ENCODE results near the gene SLC7A5. TPM values are rescaled to one million over a fixed set of nuclear protein-coding genes. Genes with fewer than 3 reads are reported as not detected.

Gene SLC7A5
- total RNA-seq, 1 donor from 2014 or later, result 249 TPM

DNA sequence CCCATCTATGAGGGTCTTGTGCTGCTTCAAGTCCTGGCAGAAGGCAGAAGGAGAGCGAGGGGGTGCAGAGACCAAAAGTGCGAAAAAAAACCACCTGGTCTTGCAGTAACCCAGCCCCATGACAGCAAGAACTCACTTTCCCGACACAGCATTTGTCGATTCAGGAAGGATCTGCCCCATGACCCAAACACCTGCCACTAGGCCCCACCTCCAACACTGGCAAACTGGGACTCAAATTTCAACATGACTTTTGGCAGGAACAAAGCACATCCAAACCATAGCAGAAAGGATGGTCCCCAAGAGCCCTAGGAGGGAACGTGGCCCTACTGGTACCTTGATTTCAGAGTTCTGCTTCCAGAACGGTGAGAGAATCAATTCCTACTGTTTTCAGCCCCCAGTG is 68.8 kb downstream of the SLC7A5 start:
- TF ChIP-seq, protein P1, sequence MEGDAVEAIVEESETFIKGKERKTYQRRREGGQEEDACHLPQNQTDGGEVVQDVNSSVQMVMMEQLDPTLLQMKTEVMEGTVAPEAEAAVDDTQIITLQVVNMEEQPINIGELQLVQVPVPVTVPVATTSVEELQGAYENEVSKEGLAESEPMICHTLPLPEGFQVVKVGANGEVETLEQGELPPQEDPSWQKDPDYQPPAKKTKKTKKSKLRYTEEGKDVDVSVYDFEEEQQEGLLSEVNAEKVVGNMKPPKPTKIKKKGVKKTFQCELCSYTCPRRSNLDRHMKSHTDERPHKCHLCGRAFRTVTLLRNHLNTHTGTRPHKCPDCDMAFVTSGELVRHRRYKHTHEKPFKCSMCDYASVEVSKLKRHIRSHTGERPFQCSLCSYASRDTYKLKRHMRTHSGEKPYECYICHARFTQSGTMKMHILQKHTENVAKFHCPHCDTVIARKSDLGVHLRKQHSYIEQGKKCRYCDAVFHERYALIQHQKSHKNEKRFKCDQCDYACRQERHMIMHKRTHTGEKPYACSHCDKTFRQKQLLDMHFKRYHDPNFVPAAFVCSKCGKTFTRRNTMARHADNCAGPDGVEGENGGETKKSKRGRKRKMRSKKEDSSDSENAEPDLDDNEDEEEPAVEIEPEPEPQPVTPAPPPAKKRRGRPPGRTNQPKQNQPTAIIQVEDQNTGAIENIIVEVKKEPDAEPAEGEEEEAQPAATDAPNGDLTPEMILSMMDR (IDR thresholded peaks at IDR 0.05), result no peak
- no peaks in the 10 kb centered on the region for H3K9me3 Mint-ChIP-seq (ENCODE audit: low read depth)
- no peak overlapping the region for H3K4me3 Mint-ChIP-seq (ENCODE audit: unreplicated experiment)
- DNase-seq (ENCODE audit: low spot score), result no peak
- H3K27ac Mint-ChIP-seq (ENCODE audit: unreplicated experiment), result no peak overlapping the region
- no peaks in the 10 kb centered on the region for H3K36me3 Mint-ChIP-seq (ENCODE audit: low read depth)
- no peaks in the 10 kb centered on the region for H3K27me3 Mint-ChIP-seq (ENCODE audit: low read depth)
- no peaks in the 10 kb centered on the region for H3K4me1 Mint-ChIP-seq (ENCODE audit: low read depth)

DNA sequence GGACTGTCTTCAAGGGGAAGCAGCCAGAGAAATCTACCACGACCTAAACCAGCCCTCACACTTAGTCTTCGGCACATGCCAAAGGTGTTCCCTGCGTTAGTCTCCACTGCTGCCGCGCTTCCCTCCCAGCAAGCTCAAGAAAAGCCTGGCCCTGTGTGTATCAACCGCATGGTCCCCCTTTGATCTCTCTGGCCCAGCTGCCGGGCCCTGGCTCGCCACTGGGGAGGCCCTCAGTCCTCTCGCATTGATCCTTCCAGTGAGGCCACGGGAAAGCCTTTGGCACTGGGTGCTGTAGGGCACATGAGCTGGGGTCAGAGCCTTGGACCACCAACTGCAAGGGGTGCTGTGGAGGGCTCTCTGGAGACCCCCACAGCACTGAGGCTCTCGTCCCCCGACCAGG is 74.0 kb downstream of the SLC7A5 start:
- Mint-ChIP-seq H3K4me1 (ENCODE audit: low read depth) (peaks cover 6% of the 10 kb centered on the region), H3K27ac (ENCODE audit: unreplicated experiment) (no peak overlapping the region), H3K27me3 (ENCODE audit: low read depth) (no peaks in the 10 kb centered on the region), H3K4me3 (ENCODE audit: unreplicated experiment) (no peak overlapping the region), H3K36me3 (ENCODE audit: low read depth) (no peaks in the 10 kb centered on the region), H3K9me3 (ENCODE audit: low read depth) (no peaks in the 10 kb centered on the region)
- DNase-seq (ENCODE audit: low spot score), result no peak
- TF ChIP-seq, protein P1 (IDR thresholded peaks at IDR 0.05), result no peak

DNA sequence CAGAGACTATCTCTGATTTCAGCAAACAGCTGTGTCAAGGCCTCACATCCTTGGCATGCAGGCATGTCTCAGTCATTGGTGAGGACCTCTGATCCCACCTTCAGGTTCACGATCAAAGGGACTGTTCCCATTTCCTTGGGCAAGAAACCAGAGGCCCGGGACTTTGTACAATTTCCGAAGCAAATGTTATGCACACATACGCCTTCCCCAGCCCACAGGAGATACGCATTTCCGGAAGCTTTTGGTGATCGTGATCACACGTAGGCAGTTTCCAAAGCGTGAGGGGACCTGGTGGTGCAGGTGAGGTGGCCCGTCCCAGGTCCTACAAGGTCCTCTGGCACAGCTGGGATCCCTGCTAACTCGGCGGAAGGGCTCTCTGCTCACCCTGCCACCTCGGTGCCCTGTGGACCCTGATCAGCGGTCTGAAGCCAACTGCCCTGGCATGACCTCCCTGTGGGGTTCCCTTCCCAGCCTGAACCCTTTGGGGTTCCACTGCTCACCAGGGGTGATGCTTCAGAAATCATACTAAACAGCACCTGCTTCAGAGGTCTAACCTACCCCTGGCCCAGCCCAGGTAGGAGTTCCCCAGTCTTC is 74.7 kb downstream of the SLC7A5 start:
- H3K27ac Mint-ChIP-seq (ENCODE audit: unreplicated experiment), result no peak overlapping the region
- no peak for DNase-seq (ENCODE audit: low spot score)
- H3K27me3 Mint-ChIP-seq (ENCODE audit: low read depth), result no peaks in the 10 kb centered on the region
- no peak overlapping the region for H3K4me3 Mint-ChIP-seq (ENCODE audit: unreplicated experiment)
- H3K9me3 Mint-ChIP-seq (ENCODE audit: low read depth), result no peaks in the 10 kb centered on the region
- TF ChIP-seq, protein P1 (IDR thresholded peaks at IDR 0.05), result no peak
- peaks cover 11% of the 10 kb centered on the region for H3K4me1 Mint-ChIP-seq (ENCODE audit: low read depth)
- no peaks in the 10 kb centered on the region for H3K36me3 Mint-ChIP-seq (ENCODE audit: low read depth)

DNA sequence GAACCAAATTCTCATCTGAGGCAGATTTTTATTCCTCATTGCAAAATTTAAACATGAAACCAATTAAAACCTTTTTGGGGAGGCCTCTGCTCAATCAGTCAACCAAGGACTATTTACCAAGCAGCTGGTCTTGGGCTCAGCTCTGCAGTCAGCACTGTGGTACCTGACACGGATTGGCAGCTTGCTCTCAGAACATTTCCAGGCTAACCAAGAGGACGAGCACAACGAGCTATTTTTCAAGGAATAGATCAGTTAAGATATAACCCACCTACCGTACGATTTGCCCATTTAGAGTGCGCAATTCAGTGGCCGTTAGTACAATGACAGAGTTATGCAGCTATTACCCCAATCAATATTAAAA is 77.1 kb downstream of the SLC7A5 start:
- no peak overlapping the region for H3K27ac Mint-ChIP-seq (ENCODE audit: unreplicated experiment)
- no peak for DNase-seq (ENCODE audit: low spot score)
- H3K4me3 Mint-ChIP-seq (ENCODE audit: unreplicated experiment), result no peak overlapping the region
- H3K36me3 Mint-ChIP-seq (ENCODE audit: low read depth), result no peaks in the 10 kb centered on the region
- H3K9me3 Mint-ChIP-seq (ENCODE audit: low read depth), result peaks cover 4% of the 10 kb centered on the region
- H3K4me1 Mint-ChIP-seq (ENCODE audit: low read depth), result peaks cover 11% of the 10 kb centered on the region
- TF ChIP-seq, protein P1 (IDR thresholded peaks at IDR 0.05), result no peak
- H3K27me3 Mint-ChIP-seq (ENCODE audit: low read depth), result no peaks in the 10 kb centered on the region

DNA sequence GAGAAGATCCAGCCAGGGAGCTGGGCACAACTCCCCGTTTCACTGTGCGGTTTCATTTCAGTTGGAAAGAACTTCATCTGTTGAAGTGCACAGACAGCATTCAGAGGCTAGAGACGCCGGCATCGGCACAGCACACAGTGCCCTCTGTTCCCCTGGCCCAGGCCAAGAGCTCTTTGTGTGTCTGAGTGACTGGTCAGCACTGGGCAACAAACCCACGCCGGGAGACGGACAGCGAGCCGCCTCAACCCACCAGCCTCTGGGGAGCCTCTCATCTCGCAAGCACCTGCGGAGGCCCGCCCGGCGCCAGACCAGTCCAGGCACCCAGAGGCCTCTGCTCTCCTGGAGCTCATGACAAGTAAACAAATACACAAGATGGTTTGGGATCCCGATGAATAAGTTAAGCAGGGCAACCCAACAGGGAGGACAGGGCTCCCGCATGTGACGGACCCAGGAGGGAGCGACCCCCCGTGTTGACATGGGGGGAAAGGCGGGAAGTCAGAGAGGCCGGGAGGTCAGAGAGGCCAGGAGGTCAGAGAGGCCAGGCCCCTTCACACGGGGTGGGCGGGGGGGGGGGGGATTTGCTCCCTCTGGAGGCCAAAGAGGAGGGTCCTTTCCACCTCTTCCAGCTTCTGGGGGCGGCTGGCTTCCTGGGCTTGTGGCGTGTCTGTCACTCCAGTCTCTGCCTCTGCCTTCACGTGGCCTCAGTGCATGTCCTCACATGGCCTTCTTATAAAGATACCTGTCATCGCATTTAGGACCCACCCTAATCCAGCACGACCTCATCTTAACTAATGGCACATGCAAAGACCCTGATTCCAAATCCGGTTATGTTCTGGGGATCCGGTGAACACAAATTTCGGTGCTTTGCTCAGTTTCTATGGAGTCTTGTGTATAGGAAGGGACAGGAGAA is 77.8 kb downstream of the SLC7A5 start:
- no peak overlapping the region for H3K4me3 Mint-ChIP-seq (ENCODE audit: unreplicated experiment)
- H3K27me3 Mint-ChIP-seq (ENCODE audit: low read depth), result no peaks in the 10 kb centered on the region
- no peak for DNase-seq (ENCODE audit: low spot score)
- H3K27ac Mint-ChIP-seq (ENCODE audit: unreplicated experiment), result no peak overlapping the region
- no peaks in the 10 kb centered on the region for H3K36me3 Mint-ChIP-seq (ENCODE audit: low read depth)
- H3K9me3 Mint-ChIP-seq (ENCODE audit: low read depth), result peaks cover 4% of the 10 kb centered on the region
- H3K4me1 Mint-ChIP-seq (ENCODE audit: low read depth), result peaks cover 11% of the 10 kb centered on the region
- TF ChIP-seq, protein P1 (IDR thresholded peaks at IDR 0.05), result no peak
